Kidney (tissue), 14 donors: ENCODE data around the gene CNGA4. TPM values are rescaled to one million over a fixed set of nuclear protein-coding genes. Genes with fewer than 3 reads are reported as not detected.

Source experiments
- DNase-seq, 5 donors: peaks; one replicate each; pipeline ENCODE4 v3.0.0-alpha.2; 2013 to 2020
- FAIRE-seq: peaks from 2 replicates; lab custom pipeline; 2012; peaks lifted over from hg19 to GRCh38; lab: Jason Lieb, UNC
- H3K27ac ChIP-seq, 2 donors: one replicate each; pipeline ENCODE4 v1.7.0; 2013; ENCODE audit warnings: low read depth in 2 of 2, low read length in 2 of 2, inconsistent platforms in 1 of 2
- H3K27me3 ChIP-seq: one replicate; pipeline ENCODE4 v1.7.1; 2013; ENCODE audit warnings: low read length, inconsistent platforms; ENCODE audit not compliant: control insufficient read depth, insufficient read depth
- H3K36me3 ChIP-seq, 3 donors: one replicate each; pipeline versions ENCODE4 v1.7.0 to v1.7.1; 2013; ENCODE audit warnings: low read length in 3 of 3, control low read depth in 1 of 3, inconsistent platforms in 1 of 3; ENCODE audit not compliant: insufficient read depth in 3 of 3, control insufficient read depth in 2 of 3
- H3K4me1 ChIP-seq, 3 donors: one replicate each; pipeline versions ENCODE4 v1.7.0 to v1.7.1; 2013; ENCODE audit warnings: low read length in 3 of 3, inconsistent platforms in 1 of 3, low read depth in 1 of 3; ENCODE audit not compliant: control insufficient read depth in 2 of 3, insufficient read depth in 2 of 3
- H3K4me3 ChIP-seq, 3 donors: one replicate each; pipeline versions ENCODE4 v1.7.0 to v1.8.1; 2013; ENCODE audit warnings: low read length in 3 of 3, control low read depth in 1 of 3, inconsistent platforms in 1 of 3
- H3K9ac ChIP-seq, 3 donors: one replicate each; pipeline versions ENCODE4 v1.7.0 to v1.7.1; 2013; ENCODE audit warnings: low read length in 3 of 3, control low read depth in 1 of 3, inconsistent platforms in 1 of 3
- H3K9me3 ChIP-seq, 3 donors: one replicate each; pipeline versions ENCODE4 v1.7.0 to v1.7.1; 2013; ENCODE audit warnings: low read length in 3 of 3, control low read depth in 1 of 3, inconsistent platforms in 1 of 3; ENCODE audit not compliant: control insufficient read depth in 2 of 3, insufficient read depth in 1 of 3
- CTCF ChIP-seq: IDR thresholded peaks from 3 replicates; pipeline ENCODE4 v1.5.1; 2012; ENCODE audit warnings: mild to moderate bottlenecking, moderate library complexity, borderline replicate concordance; ENCODE audit not compliant: insufficient read depth; ENCODE audit errors: extremely low read depth
- intact Hi-C: fragments of 100-400 bp; cut with DNase I; formaldehyde crosslinking; loops from one replicate; pipeline ENCODE4 v1.11.1; 2022
- polyA plus RNA-seq: library from polyadenylated mRNA; stranded (reverse); fragments of 350-450 nt; fragmentation: Illumina TruSeq; extraction: RNeasy Lipid Tissue Mini Kit (QIAGEN cat#74804); gene quantifications from one replicate; pipeline ENCODE4 v1.2.3, GENCODE V29; 2014; ENCODE audit warnings: low read depth, low replicate concordance; ENCODE audit not compliant: insufficient read depth
- total RNA-seq: library from RNA; stranded (reverse); fragmentation: NEBNext Ultra II Directional; extraction: Animal tissue kit (Norgen Biotek cat#: 25700); gene quantifications from one replicate; pipeline ENCODE4 v1.2.1, GENCODE V29; 2021
- donor health status: control.
- donor health status: control.
- donor health status: control.
- donor health status: control.
- donor health status: control.
- donor health status: DM: yes; HTN: yes; CAD: no.
- donor health status: Normal renal cell carcinoma (clear cell type).

Gene CNGA4
- total and polyA plus RNA-seq, 2 donors from 2014 or later: 0.22 TPM; not detected in 1

- FAIRE-seq: no peak
- H3K27me3 ChIP-seq: no peaks in the 10 kb centered on the region
- H3K9me3 ChIP-seq: no peaks in the 10 kb centered on the region
- H3K27ac ChIP-seq: no peak overlapping the region
- TF ChIP-seq CTCF: no peak
- no peak overlapping the region for H3K9ac ChIP-seq
- no peaks in the 10 kb centered on the region for H3K36me3 ChIP-seq
- intact Hi-C loops: no loop called here
- H3K4me1 ChIP-seq: no peaks in the 10 kb centered on the region
- no peak for DNase-seq
- H3K4me3 ChIP-seq: no peak overlapping the region
These were observed 44.6 kb downstream of the CNGA4 start for GRCh38 chr11:6283453-6284023.

- intact Hi-C loops: no loop called here
These were observed 45.4 kb downstream of the CNGA4 start for GRCh38 chr11:6284250-6284649.

GRCh38 chr11:6285019-6285418, 46.1 kb downstream of the CNGA4 start:
- Histone ChIP-seq H3K36me3 (no peaks in the 10 kb centered on the region), H3K27me3 (no peaks in the 10 kb centered on the region), H3K27ac (no peak overlapping the region), H3K4me3 (no peak overlapping the region), H3K4me1 (no peaks in the 10 kb centered on the region), H3K9ac (no peak overlapping the region), H3K9me3 (no peaks in the 10 kb centered on the region)
- DNase-seq (no peak), FAIRE-seq (no peak)
- no peak for TF ChIP-seq CTCF
- intact Hi-C loops: no loop called here

More at GRCh38 chr11:6284250-6284649, 45.4 kb downstream of the CNGA4 start:
- DNase-seq (no peak), FAIRE-seq (no peak)
- Histone ChIP-seq H3K4me1 (no peaks in the 10 kb centered on the region), H3K27me3 (no peaks in the 10 kb centered on the region), H3K27ac (no peak overlapping the region), H3K9me3 (no peaks in the 10 kb centered on the region), H3K9ac (no peak overlapping the region), H3K4me3 (no peak overlapping the region), H3K36me3 (no peaks in the 10 kb centered on the region)
- TF ChIP-seq CTCF: no peak

Other genes with a start within 250 kb of the CNGA4 start
- gene OR56A4, start 232.1 kb upstream of the CNGA4 start, total RNA-seq: 0.09 TPM
- not detected for gene OR56A4, start 232.1 kb upstream of the CNGA4 start, polyA plus RNA-seq
- gene OR56A1, start 208.3 kb upstream of the CNGA4 start, total RNA-seq: 0.03 TPM
- not detected for gene OR56A1, start 208.3 kb upstream of the CNGA4 start, polyA plus RNA-seq
- gene OR56B4, start 131.4 kb upstream of the CNGA4 start, total RNA-seq: not detected
- not detected for gene OR56B4, start 131.4 kb upstream of the CNGA4 start, polyA plus RNA-seq
- not detected for gene OR52B2, start 68.8 kb upstream of the CNGA4 start, total RNA-seq
- gene OR52B2, start 68.8 kb upstream of the CNGA4 start, polyA plus RNA-seq: not detected
- not detected for gene OR52W1, start 39.9 kb upstream of the CNGA4 start, total RNA-seq
- gene OR52W1, start 39.9 kb upstream of the CNGA4 start, polyA plus RNA-seq: not detected
- gene C11orf42, start 33.5 kb upstream of the CNGA4 start, total RNA-seq: not detected
- gene C11orf42, start 33.5 kb upstream of the CNGA4 start, polyA plus RNA-seq: not detected
- gene FHIP1B, start 4.5 kb upstream of the CNGA4 start, total RNA-seq: 42.5 TPM
- gene FHIP1B, start 4.5 kb upstream of the CNGA4 start, polyA plus RNA-seq: 35.1 TPM
- gene CCKBR, start 20.7 kb downstream of the CNGA4 start, total RNA-seq: not detected
- not detected for gene CCKBR, start 20.7 kb downstream of the CNGA4 start, polyA plus RNA-seq
- 58.1 TPM for gene CAVIN3, start 81.4 kb downstream of the CNGA4 start, total RNA-seq
- gene CAVIN3, start 81.4 kb downstream of the CNGA4 start, polyA plus RNA-seq: 55.1 TPM
- gene SMPD1, start 151.4 kb downstream of the CNGA4 start, total RNA-seq: 76.0 TPM
- 155 TPM for gene SMPD1, start 151.4 kb downstream of the CNGA4 start, polyA plus RNA-seq
- 43.7 TPM for gene APBB1, start 180.0 kb downstream of the CNGA4 start, total RNA-seq
- gene APBB1, start 180.0 kb downstream of the CNGA4 start, polyA plus RNA-seq: 67.2 TPM
- 1.3 TPM for gene HPX, start 201.9 kb downstream of the CNGA4 start, total RNA-seq
- gene HPX, start 201.9 kb downstream of the CNGA4 start, polyA plus RNA-seq: 0.88 TPM
- 20.8 TPM for gene TRIM3, start 234.9 kb downstream of the CNGA4 start, total RNA-seq
- 10.8 TPM for gene TRIM3, start 234.9 kb downstream of the CNGA4 start, polyA plus RNA-seq
- 45.6 TPM for gene ARFIP2, start 242.2 kb downstream of the CNGA4 start, total RNA-seq
- 62.3 TPM for gene ARFIP2, start 242.2 kb downstream of the CNGA4 start, polyA plus RNA-seq
- gene TIMM10B, start 242.4 kb downstream of the CNGA4 start, total RNA-seq: 44.7 TPM
- 34.6 TPM for gene TIMM10B, start 242.4 kb downstream of the CNGA4 start, polyA plus RNA-seq